ENCODE data around the gene PRR16.
A peak's percentile ranks its signal among the peaks of the same experiment; 100 is the strongest.
"Not testable (repeated sequence)": the region's sequence is repeated elsewhere in the genome, so short reads cannot be mapped to it uniquely, and the experiment has no call there.

Gene PRR16

DNA sequence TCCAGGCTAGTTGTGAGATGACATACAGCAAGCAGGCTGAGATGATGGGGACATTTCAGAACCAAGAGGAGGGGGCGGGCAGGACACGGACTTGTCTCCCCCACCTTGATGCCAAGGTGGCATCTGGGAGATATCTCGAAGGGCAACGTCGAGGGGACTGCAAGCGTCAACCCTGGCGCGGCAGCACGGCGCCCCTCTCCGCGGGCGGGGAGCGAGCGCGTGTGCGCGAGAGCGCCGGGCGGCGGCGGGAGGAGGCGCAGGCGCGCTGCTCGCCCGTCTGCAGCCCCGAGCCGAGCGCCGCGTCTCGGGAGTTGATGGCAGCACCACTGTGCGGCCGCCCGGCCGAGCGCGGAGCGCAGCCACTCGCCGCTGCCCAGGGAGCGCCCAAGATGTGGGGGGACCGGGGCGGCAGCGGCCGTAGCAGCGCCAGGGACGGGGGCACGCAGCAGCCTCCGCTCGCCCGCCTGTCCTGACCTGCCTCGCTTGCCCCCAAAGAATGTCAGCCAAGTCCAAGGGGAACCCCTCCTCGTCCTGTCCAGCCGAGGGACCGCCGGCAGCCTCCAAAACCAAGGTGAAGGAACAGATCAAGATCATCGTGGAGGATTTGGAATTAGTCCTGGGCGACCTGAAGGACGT lies at the start of gene PRR16:
Gene PRR16 (plus strand): TSS at position 310 of the 636 bp plus-strand sequence.
- Histone ChIP-seq H3K4me1 (ENCODE audit: control insufficient read depth in 2 of 2, insufficient read depth in 2 of 2, low read length in 2 of 2) (peaks cover 2 to 9% of the 10 kb centered on the region in 2 donors), H3K4me3 (ENCODE audit: low read length in 2 of 2) (peak within 1 kb of the TSS; percentile 50 to 70), H3K36me3 (ENCODE audit: control insufficient read depth in 2 of 2, insufficient read depth in 2 of 2, low read length in 2 of 2) (no peaks in the 10 kb centered on the region), H3K27ac (ENCODE audit: low read depth in 2 of 2, low read length in 2 of 2) (peak within 1 kb of the TSS; percentile 55 to 62), H3K9ac (ENCODE audit: low read depth in 1 of 2, low read length in 2 of 2) (peak within 1 kb of the TSS; percentile 20 to 54), H3K27me3 (ENCODE audit: control insufficient read depth in 2 of 2, insufficient read depth in 2 of 2, low read length in 2 of 2) (peaks cover 15 to 24% of the 10 kb centered on the region in 2 donors), H3K9me3 (ENCODE audit: control insufficient read depth in 2 of 2, low read length in 2 of 2) (no peaks in the 10 kb centered on the region)

DNA sequence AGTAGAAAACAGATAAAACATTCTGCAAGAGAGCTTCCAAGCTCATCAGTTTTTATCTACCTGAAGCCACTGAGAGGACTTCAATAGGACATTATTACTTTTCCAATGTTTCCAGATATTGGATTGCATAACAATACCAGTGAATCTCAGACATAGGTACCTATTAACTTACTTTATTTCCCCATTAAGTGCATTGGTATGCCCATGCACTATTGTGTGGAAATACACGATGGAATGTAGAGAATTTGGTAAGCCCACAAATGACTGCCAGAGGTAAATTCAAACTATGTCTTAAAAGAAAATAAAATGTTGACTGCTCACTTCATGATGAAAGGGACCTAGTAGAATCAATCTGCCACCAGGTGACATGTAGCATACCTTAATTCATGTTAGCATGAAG lies 48.1 kb upstream of the PRR16 start:
- H3K36me3 ChIP-seq (ENCODE audit: control insufficient read depth in 2 of 2, insufficient read depth in 2 of 2, low read length in 2 of 2): no peaks in the 10 kb centered on the region
- H3K4me1 ChIP-seq (ENCODE audit: control insufficient read depth in 2 of 2, insufficient read depth in 2 of 2, low read length in 2 of 2): no peaks in the 10 kb centered on the region
- no peak overlapping the region for H3K27ac ChIP-seq (ENCODE audit: low read depth in 2 of 2, low read length in 2 of 2)
- H3K27me3 ChIP-seq (ENCODE audit: control insufficient read depth in 2 of 2, insufficient read depth in 2 of 2, low read length in 2 of 2): no peaks in the 10 kb centered on the region
- no peak overlapping the region for H3K9ac ChIP-seq (ENCODE audit: low read depth in 1 of 2, low read length in 2 of 2)
- H3K4me3 ChIP-seq (ENCODE audit: low read length in 2 of 2): no peak overlapping the region
- H3K9me3 ChIP-seq (ENCODE audit: control insufficient read depth in 2 of 2, low read length in 2 of 2): no peaks in the 10 kb centered on the region

GRCh38 chr5:120419127-120419526 lies 45.0 kb upstream of the PRR16 start:
- H3K27me3 ChIP-seq (ENCODE audit: control insufficient read depth in 2 of 2, insufficient read depth in 2 of 2, low read length in 2 of 2): no peaks in the 10 kb centered on the region
- no peaks in the 10 kb centered on the region for H3K4me1 ChIP-seq (ENCODE audit: control insufficient read depth in 2 of 2, insufficient read depth in 2 of 2, low read length in 2 of 2)
- H3K9me3 ChIP-seq (ENCODE audit: control insufficient read depth in 2 of 2, low read length in 2 of 2): no peaks in the 10 kb centered on the region
- H3K9ac ChIP-seq (ENCODE audit: low read depth in 1 of 2, low read length in 2 of 2): no peak overlapping the region
- H3K36me3 ChIP-seq (ENCODE audit: control insufficient read depth in 2 of 2, insufficient read depth in 2 of 2, low read length in 2 of 2): no peaks in the 10 kb centered on the region
- H3K4me3 ChIP-seq (ENCODE audit: low read length in 2 of 2): no peak overlapping the region
- H3K27ac ChIP-seq (ENCODE audit: low read depth in 2 of 2, low read length in 2 of 2): no peak overlapping the region

- not testable (repeated sequence) for H3K9me3 ChIP-seq (ENCODE audit: control insufficient read depth in 2 of 2, low read length in 2 of 2); H3K4me1 ChIP-seq (ENCODE audit: control insufficient read depth in 2 of 2, insufficient read depth in 2 of 2, low read length in 2 of 2); H3K4me3 ChIP-seq (ENCODE audit: low read length in 2 of 2); H3K36me3 ChIP-seq (ENCODE audit: control insufficient read depth in 2 of 2, insufficient read depth in 2 of 2, low read length in 2 of 2); H3K27ac ChIP-seq (ENCODE audit: low read depth in 2 of 2, low read length in 2 of 2); H3K9ac ChIP-seq (ENCODE audit: low read depth in 1 of 2, low read length in 2 of 2); H3K27me3 ChIP-seq (ENCODE audit: control insufficient read depth in 2 of 2, insufficient read depth in 2 of 2, low read length in 2 of 2)
Measured at GRCh38 chr5:120426633-120427275, 37.3 kb upstream of the PRR16 start.

- H3K4me3 ChIP-seq (ENCODE audit: low read length in 2 of 2): no peak overlapping the region
- H3K36me3 ChIP-seq (ENCODE audit: control insufficient read depth in 2 of 2, insufficient read depth in 2 of 2, low read length in 2 of 2): no peaks in the 10 kb centered on the region
- H3K9ac ChIP-seq (ENCODE audit: low read depth in 1 of 2, low read length in 2 of 2): no peak overlapping the region
- H3K27me3 ChIP-seq (ENCODE audit: control insufficient read depth in 2 of 2, insufficient read depth in 2 of 2, low read length in 2 of 2): no peaks in the 10 kb centered on the region
- no peak overlapping the region for H3K27ac ChIP-seq (ENCODE audit: low read depth in 2 of 2, low read length in 2 of 2)
- H3K4me1 ChIP-seq (ENCODE audit: control insufficient read depth in 2 of 2, insufficient read depth in 2 of 2, low read length in 2 of 2): no peaks in the 10 kb centered on the region
- no peaks in the 10 kb centered on the region for H3K9me3 ChIP-seq (ENCODE audit: control insufficient read depth in 2 of 2, low read length in 2 of 2)
Measured at GRCh38 chr5:120430572-120430971, 33.5 kb upstream of the PRR16 start.

- Histone ChIP-seq H3K27me3 (ENCODE audit: control insufficient read depth in 2 of 2, insufficient read depth in 2 of 2, low read length in 2 of 2) (no peaks in the 10 kb centered on the region), H3K4me1 (ENCODE audit: control insufficient read depth in 2 of 2, insufficient read depth in 2 of 2, low read length in 2 of 2) (no peaks in the 10 kb centered on the region), H3K9me3 (ENCODE audit: control insufficient read depth in 2 of 2, low read length in 2 of 2) (no peaks in the 10 kb centered on the region), H3K9ac (ENCODE audit: low read depth in 1 of 2, low read length in 2 of 2) (no peak overlapping the region), H3K36me3 (ENCODE audit: control insufficient read depth in 2 of 2, insufficient read depth in 2 of 2, low read length in 2 of 2) (no peaks in the 10 kb centered on the region), H3K27ac (ENCODE audit: low read depth in 2 of 2, low read length in 2 of 2) (no peak overlapping the region), H3K4me3 (ENCODE audit: low read length in 2 of 2) (no peak overlapping the region)
Measured at GRCh38 chr5:120432861-120433260, 31.2 kb upstream of the PRR16 start.

- no peaks in the 10 kb centered on the region for H3K27me3 ChIP-seq (ENCODE audit: control insufficient read depth in 2 of 2, insufficient read depth in 2 of 2, low read length in 2 of 2)
- no peaks in the 10 kb centered on the region for H3K9me3 ChIP-seq (ENCODE audit: control insufficient read depth in 2 of 2, low read length in 2 of 2)
- H3K4me3 ChIP-seq (ENCODE audit: low read length in 2 of 2): no peak overlapping the region
- no peaks in the 10 kb centered on the region for H3K4me1 ChIP-seq (ENCODE audit: control insufficient read depth in 2 of 2, insufficient read depth in 2 of 2, low read length in 2 of 2)
- H3K9ac ChIP-seq (ENCODE audit: low read depth in 1 of 2, low read length in 2 of 2): no peak overlapping the region
- no peaks in the 10 kb centered on the region for H3K36me3 ChIP-seq (ENCODE audit: control insufficient read depth in 2 of 2, insufficient read depth in 2 of 2, low read length in 2 of 2)
- no peak overlapping the region for H3K27ac ChIP-seq (ENCODE audit: low read depth in 2 of 2, low read length in 2 of 2)
Measured at GRCh38 chr5:120435129-120435528, 29.0 kb upstream of the PRR16 start.

DNA sequence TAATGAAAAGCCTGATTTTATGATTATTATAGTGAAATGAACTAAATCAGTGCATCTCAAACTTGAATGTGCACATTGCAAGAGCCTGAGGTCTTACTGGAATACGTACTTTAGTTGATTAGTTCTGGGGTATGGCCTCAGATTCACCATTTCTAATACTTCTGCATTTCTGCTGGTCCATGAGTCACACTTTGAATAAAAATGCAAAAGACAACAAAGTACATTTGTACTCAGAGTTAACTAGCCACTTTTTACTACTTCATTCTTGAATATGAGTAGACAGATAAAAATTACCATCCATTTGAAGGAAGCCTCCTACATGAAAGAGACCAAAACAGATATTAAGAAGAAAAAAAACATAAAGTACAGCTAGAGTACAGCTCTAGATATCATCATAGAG lies 27.1 kb upstream of the PRR16 start:
- Histone ChIP-seq H3K27ac (ENCODE audit: low read depth in 2 of 2, low read length in 2 of 2) (no peak overlapping the region), H3K9me3 (ENCODE audit: control insufficient read depth in 2 of 2, low read length in 2 of 2) (no peaks in the 10 kb centered on the region), H3K9ac (ENCODE audit: low read depth in 1 of 2, low read length in 2 of 2) (no peak overlapping the region), H3K4me3 (ENCODE audit: low read length in 2 of 2) (no peak overlapping the region), H3K4me1 (ENCODE audit: control insufficient read depth in 2 of 2, insufficient read depth in 2 of 2, low read length in 2 of 2) (no peaks in the 10 kb centered on the region), H3K27me3 (ENCODE audit: control insufficient read depth in 2 of 2, insufficient read depth in 2 of 2, low read length in 2 of 2) (no peaks in the 10 kb centered on the region), H3K36me3 (ENCODE audit: control insufficient read depth in 2 of 2, insufficient read depth in 2 of 2, low read length in 2 of 2) (no peaks in the 10 kb centered on the region)

- Histone ChIP-seq H3K27me3 (ENCODE audit: control insufficient read depth in 2 of 2, insufficient read depth in 2 of 2, low read length in 2 of 2) (no peaks in the 10 kb centered on the region), H3K36me3 (ENCODE audit: control insufficient read depth in 2 of 2, insufficient read depth in 2 of 2, low read length in 2 of 2) (no peaks in the 10 kb centered on the region), H3K9ac (ENCODE audit: low read depth in 1 of 2, low read length in 2 of 2) (no peak overlapping the region), H3K4me3 (ENCODE audit: low read length in 2 of 2) (no peak overlapping the region), H3K27ac (ENCODE audit: low read depth in 2 of 2, low read length in 2 of 2) (no peak overlapping the region), H3K9me3 (ENCODE audit: control insufficient read depth in 2 of 2, low read length in 2 of 2) (no peaks in the 10 kb centered on the region), H3K4me1 (ENCODE audit: control insufficient read depth in 2 of 2, insufficient read depth in 2 of 2, low read length in 2 of 2) (no peaks in the 10 kb centered on the region)
Measured at GRCh38 chr5:120442694-120443093, 21.4 kb upstream of the PRR16 start.

DNA sequence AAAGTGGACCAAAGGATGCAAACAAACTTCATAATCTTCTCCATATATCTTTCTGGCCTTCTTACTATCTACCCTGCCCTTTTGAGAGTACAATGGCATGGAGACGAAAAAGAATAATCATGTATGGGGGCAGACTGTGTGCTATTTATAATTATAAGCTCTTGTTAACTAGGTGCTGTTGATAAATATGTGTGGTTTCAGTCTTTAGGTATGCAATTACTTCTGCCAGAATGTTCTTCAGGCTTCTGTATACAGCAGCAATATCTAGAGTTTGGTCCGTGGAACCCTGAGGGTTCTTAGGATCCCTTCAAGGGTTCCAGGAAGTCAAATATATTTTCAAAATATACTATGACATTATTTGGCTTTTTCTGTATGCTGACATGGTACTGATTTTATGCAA lies 20.5 kb upstream of the PRR16 start:
- H3K9ac ChIP-seq (ENCODE audit: low read depth in 1 of 2, low read length in 2 of 2): no peak overlapping the region
- H3K4me3 ChIP-seq (ENCODE audit: low read length in 2 of 2): no peak overlapping the region
- H3K4me1 ChIP-seq (ENCODE audit: control insufficient read depth in 2 of 2, insufficient read depth in 2 of 2, low read length in 2 of 2): no peaks in the 10 kb centered on the region
- no peaks in the 10 kb centered on the region for H3K9me3 ChIP-seq (ENCODE audit: control insufficient read depth in 2 of 2, low read length in 2 of 2)
- H3K36me3 ChIP-seq (ENCODE audit: control insufficient read depth in 2 of 2, insufficient read depth in 2 of 2, low read length in 2 of 2): no peaks in the 10 kb centered on the region
- no peak overlapping the region for H3K27ac ChIP-seq (ENCODE audit: low read depth in 2 of 2, low read length in 2 of 2)
- H3K27me3 ChIP-seq (ENCODE audit: control insufficient read depth in 2 of 2, insufficient read depth in 2 of 2, low read length in 2 of 2): no peaks in the 10 kb centered on the region
